Skin of body (tissue), 2 donors: Measurements from ENCODE around the gene RHBDD3. TPM values are rescaled to one million over a fixed set of nuclear protein-coding genes. Genes with fewer than 3 reads are reported as not detected.
"Not testable (repeated sequence)": the region's sequence is repeated elsewhere in the genome, so short reads cannot be mapped to it uniquely, and the experiment has no call there.

Experiments used
- DNase-seq: peaks from one replicate; lab custom pipeline; 2025; lab: John Stamatoyannopoulos, UW
- total RNA-seq: library from RNA; depleted of rRNA; stranded (reverse); fragments of >200 nt; gene quantifications from one replicate; pipeline ENCODE4 v1.2.3, GENCODE V29; 2014

RHBDD3 gene
- total RNA-seq, 1 donor from 2014 or later, result 9.0 TPM

GRCh38 chr22:29219409-29219782 lies 48.4 kb downstream of the RHBDD3 start:
- DNase-seq, result not testable (repeated sequence)

DNA sequence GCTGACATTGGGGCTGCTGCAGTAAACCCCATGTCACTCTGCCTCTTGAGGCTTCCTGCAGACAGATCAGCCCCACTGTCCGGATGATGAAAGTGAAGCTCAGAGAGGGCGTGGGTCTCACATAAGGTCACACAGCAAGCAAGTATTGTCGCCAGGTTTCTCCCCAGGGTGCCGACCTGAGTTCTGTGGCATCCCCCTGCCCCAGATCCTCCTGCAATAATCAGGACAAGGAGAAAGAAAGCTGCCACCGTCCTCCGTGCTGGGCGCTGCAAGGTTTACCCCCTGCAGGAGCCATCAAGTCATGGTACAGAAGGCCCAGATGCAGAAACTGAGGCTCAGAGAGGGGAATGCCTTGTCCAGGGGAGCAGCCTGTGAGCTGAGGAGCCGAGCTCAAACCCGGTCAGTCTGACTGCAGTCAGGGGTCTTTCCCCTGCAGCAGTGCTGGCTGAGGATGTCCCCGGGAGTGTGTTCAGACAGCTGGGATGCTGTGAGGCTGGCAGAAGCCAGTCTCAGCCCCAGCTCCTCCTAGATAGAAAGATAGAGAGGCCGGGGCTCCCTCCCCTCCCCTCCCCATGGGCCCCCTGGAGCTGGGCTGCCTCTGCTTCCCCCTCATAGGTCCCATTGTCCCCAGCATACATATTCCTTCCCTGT lies 48.9 kb downstream of the RHBDD3 start:
- no peak for DNase-seq

GRCh38 chr22:29217827-29218757 lies 49.7 kb downstream of the RHBDD3 start:
- DNase-seq, result no peak

DNA sequence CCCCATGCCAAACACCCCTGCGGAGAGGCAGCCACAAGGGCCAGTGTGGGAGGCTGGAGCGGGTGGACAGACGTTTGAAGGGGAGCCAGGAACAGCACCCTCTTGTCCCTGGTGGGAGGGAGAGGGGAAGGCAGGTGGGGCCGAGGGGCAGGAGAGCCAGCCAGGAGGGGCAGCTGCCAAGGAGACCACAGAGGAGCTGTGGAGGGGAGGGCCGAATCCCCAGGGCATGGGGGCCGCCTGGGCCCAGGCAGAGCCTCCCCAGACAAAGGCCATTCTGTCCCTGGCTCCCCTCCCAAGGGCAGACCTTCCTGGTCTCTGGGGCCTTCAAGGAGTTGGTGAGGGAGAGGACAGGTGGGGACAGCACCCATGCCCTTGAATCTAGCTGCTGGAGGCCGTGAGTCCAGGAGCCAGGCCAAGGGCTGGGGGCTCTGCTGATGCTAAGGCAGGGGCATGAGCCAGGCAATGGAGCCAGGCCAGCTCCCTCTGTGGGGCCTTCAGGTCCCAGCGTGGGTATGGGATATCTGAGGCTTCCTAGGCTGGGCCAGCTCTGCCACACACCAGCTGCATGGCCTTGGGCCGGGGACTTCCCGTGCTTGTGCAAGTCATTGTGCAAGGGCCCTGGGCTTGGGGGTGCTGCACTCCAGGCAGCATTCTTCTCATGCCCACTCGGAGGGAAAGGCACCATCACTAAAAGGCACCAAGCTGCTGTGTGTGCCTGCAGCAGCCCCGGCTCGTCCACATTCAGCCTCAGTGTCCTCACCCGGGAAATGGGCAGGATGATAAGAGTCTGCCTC lies 50.7 kb downstream of the RHBDD3 start:
- DNase-seq, result no peak

- no peak for DNase-seq
Measured at GRCh38 chr22:29216011-29216872, 51.5 kb downstream of the RHBDD3 start.

DNA sequence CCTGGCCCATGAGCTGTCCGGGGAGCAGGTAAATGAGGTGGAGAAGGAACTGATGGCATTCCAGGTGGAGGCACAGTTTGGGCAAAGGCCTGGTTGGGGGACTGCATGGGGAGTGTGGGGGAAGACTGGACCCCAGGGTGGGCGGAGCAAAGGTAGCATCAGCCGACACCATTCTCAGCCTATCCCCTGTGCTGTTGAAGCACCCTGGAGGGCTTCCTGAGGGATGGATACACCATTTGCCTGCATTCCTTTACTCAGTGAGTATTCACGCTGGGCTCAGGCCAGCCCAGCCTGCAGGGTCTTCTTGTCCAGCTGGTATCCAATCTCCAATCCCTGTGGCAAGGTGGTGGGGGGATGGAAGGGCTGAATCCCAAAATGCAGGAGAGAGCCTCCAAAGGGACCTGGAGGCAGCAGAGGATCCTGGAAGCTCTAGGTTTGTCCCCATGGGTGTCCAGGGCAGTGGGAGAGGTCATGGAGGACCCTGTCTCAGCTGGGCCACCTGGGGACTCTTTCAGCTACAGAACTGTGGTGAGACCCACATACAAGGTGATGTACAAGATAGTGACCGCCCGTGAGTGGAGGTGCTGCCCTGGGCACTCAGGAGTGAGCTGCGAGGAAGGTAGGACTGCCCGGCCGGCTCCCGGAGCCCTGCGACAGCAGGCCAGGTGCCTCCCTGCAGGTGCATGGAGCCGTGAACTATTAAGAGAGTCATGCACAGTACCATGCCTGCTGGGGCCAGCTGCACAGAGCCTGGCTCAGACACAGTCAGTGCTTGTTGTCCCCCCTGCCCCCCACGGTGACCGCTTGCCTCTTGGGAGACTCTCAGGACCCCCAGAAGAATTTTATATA lies 52.5 kb downstream of the RHBDD3 start:
- DNase-seq, result no peak

GRCh38 chr22:29214232-29214631 lies 53.5 kb downstream of the RHBDD3 start:
- no peak for DNase-seq

- DNase-seq, result no peak
Measured at GRCh38 chr22:29213493-29213892, 54.3 kb downstream of the RHBDD3 start.

GRCh38 chr22:29212743-29213142 lies 55.0 kb downstream of the RHBDD3 start:
- DNase-seq, result no peak

DNA sequence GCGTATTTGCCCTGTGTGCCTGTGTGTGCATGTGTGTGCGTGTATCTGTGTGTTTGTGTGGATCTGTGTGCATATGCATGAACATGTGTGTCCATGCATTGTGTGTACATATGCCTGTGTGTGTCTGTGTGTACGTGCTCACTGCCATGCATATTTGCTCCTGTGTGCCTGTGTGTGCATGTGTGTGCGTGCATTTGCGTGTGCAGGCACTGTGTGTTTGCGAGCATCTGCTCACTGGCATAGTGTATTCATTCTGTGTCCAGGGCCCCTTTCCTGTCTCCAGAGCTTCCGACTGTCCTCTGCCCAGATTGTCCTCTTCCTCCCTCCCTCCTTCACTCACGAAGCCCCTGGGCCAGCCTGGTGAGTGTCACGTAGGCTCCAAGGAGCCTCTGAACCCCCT lies 56.3 kb downstream of the RHBDD3 start:
- DNase-seq, result no peak

GRCh38 chr22:29211066-29211465 lies 56.7 kb downstream of the RHBDD3 start:
- no peak for DNase-seq

Other genes with a start within 250 kb of the RHBDD3 start
- 0.20 TPM for gene C22orf31, start 206.2 kb downstream of the RHBDD3 start, total RNA-seq
- 30.4 TPM for gene KREMEN1, start 194.9 kb downstream of the RHBDD3 start, total RNA-seq
- gene EMID1, start 62.1 kb downstream of the RHBDD3 start, total RNA-seq, result 18.5 TPM
- gene EWSR1, start 287 bp upstream of the RHBDD3 start, total RNA-seq, result 117 TPM
- gene GAS2L1, start 38.7 kb upstream of the RHBDD3 start, total RNA-seq, result 5.7 TPM
- 0.39 TPM for gene RASL10A, start 47.7 kb upstream of the RHBDD3 start, total RNA-seq
- gene AP1B1, start 120.6 kb upstream of the RHBDD3 start, total RNA-seq, result 27.0 TPM
- gene RFPL1, start 170.6 kb upstream of the RHBDD3 start, total RNA-seq, result not detected
- gene NEFH, start 212.2 kb upstream of the RHBDD3 start, total RNA-seq, result 1.3 TPM